Ecto neural progenitor cell (in vitro differentiated cells): Measurements from ENCODE around the gene ZNF512.
"Not testable (repeated sequence)": the region's sequence is repeated elsewhere in the genome, so short reads cannot be mapped to it uniquely, and the experiment has no call there.

Experiments used
- DNase-seq: peaks from one replicate; pipeline ENCODE4 v3.0.0-alpha.2; 2018; ENCODE audit warnings: low spot score

ZNF512 gene

GRCh38 chr2:27582129-27582694 is 630 bp upstream of the ZNF512 start:
- DNase-seq = no peak

DNA sequence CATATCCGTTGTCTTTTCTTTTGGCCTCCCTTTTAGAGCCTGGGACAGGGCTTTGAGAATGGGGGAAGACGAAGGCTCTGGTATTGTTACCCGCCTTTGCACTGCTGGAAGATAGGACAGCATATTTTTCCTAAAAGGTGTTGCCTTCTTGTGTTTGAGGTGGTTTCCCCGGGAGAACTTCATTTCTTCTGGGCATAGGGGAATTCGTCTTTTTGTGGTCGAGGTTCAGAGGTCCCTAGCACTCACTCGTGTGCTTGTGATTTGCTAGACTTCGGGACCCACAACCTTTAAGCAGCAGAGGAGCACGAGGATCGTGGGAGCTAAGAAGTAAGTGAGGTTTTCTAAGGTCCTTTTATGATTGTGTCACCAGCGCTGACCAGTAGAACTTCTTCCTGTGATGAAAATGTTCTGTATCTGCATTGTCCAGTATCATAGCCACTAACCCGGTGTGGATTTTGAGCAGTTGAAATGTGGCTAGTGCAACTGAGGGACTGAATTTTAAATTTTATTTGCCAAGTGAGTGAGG is 611 bp downstream of the ZNF512 start:
- DNase-seq = no peak

- DNase-seq = no peak
These were observed 1.8 kb downstream of the ZNF512 start for GRCh38 chr2:27584597-27584996.

DNA sequence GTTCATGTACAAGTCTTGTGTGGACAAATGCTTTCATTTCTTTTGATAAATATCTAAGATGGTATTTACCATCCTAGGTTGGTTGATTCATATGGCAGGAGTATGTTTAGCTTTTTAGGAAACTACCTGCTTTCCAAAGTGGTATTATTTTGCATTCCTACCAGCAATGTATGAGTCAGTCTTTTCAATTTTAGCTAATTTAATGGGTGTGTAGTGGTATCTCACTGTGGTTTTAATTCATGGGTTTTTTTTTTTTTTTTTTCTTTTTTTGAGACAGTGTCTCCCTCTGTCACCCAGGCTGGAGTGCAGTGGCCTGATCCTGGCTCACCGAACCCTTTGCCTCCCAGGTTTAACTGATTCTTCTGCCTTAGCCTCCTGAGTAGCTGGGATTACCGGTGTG is 4.2 kb downstream of the ZNF512 start:
- DNase-seq = no peak

DNA sequence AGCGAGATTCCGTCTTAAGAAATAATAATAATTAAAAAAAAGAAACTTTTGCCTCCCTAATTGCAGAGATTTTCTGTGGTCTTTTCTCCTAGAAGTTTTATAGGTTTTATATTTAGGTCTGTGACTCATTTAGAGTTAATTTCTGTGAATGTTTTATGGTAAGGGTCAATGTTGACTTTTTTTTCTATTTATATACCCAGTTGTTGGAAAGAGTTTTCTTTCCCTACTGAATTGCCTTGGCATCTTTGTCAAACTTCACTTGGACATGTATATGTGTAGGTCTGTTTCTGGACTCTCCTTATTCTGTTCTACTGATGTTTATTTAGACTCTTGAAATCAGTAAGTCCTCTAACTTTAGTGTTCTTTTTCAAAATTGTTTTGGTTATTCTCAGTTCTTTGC is 5.5 kb downstream of the ZNF512 start:
- no peak for DNase-seq

DNA sequence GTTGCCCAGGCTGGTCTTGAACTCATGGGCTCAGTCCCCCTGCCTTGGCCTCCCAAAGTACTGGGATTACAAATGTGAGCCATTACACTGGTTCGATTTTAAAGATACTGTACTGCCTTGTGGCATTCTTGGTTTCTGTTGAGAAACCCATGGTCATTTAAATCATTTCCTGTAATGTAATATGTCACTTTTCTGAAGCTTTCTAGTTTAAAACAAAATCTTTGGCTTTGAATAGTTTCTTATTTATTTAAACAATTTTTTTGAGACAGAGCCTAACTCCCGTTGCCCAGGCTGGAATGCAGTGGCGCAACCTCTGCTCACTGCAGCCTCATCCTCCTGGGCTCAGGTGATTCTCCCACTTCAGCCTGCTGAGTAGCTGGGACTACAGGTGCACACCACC is 8.9 kb downstream of the ZNF512 start:
- DNase-seq = no peak

GRCh38 chr2:27593240-27593639 is 10.4 kb downstream of the ZNF512 start:
- no peak for DNase-seq

GRCh38 chr2:27594020-27594703 is 11.3 kb downstream of the ZNF512 start:
- DNase-seq = not testable (repeated sequence)

DNA sequence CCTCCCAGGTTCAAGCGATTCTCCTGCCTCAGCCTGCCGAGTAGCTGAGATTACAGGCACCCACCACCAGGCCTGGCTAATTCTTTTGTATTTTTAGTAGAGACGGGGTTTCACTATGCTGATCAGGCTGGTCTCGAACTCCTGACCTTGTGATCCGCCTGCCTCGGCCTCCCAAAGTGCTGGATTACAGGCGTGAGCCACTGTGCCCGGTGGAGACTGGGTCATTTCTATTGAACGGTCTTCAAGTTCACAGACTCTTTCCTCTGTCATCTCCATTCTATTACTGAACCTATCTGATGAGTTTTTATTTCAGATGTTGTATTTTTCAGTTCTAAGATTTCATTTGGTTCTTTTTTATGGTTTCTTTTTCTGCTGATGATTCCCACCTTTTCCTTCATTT is 12.6 kb downstream of the ZNF512 start:
- DNase-seq = not testable (repeated sequence)

GRCh38 chr2:27596627-27597026 is 13.8 kb downstream of the ZNF512 start:
- no peak for DNase-seq

DNA sequence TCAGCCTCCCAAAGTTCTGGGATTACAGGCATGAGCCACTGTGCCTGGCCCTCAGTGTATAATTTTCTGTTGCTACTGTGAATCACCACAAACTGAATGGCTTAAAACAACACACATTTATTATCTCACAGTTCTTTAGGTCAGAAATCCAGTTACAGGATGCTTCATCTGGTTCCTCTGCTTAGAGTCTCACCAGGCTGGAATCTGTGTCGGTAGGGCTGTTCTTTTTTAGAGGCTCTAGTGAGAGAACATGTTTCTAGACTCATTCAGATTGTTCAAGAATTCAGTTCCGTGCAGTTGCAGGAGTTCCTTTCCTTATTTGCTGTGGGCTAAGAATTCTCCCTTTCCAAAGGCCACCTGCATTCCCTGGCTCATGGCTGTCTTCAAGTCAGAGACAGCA is 23.8 kb downstream of the ZNF512 start:
- DNase-seq = no peak

GRCh38 chr2:27613985-27614384 is 31.1 kb downstream of the ZNF512 start:
- no peak for DNase-seq

- DNase-seq = no peak
These were observed 32.5 kb downstream of the ZNF512 start for GRCh38 chr2:27615316-27615715.

- no peak for DNase-seq
These were observed 38.7 kb downstream of the ZNF512 start for GRCh38 chr2:27621524-27621923.

GRCh38 chr2:27622921-27623384 is 40.1 kb downstream of the ZNF512 start:
- no peak for DNase-seq

DNA sequence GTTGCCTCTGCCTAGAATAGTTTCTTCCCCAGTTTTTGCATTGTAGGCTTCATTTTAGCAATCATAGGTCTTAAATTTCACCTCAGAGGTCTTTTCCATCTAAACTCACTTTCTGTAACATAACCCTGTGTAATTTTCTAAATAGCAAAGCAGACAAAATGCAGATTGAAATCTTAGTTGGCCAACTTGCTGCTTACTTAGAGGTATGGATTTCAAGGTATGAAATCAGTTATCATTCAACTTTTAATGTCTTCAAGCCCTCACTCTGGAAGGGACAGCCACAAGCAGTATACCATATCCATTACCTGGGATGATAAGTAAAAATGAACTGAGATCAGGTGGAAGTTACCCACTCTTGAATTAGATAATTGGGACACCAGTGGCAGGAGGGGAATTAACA is 42.1 kb downstream of the ZNF512 start:
- DNase-seq = no peak

DNA sequence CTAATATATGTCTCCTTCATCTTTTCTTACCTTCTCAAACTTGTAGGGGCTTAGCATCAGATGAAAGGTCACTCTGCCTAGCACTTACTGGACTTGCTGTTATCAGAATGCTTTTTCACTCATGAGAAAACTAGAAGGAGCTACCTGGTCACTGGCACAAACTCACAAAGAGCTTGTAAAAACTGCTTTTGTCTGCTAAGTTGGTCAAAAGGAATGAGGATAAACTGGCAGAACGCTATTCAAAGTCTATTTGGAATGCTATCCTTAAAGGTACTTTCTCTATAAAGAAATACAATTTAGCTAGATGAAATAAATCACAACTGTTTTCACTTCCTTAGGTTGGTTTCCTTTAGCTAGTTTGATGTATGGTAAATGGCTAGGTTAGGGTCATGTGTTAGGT is 43.5 kb downstream of the ZNF512 start:
- DNase-seq = not testable (repeated sequence)

DNA sequence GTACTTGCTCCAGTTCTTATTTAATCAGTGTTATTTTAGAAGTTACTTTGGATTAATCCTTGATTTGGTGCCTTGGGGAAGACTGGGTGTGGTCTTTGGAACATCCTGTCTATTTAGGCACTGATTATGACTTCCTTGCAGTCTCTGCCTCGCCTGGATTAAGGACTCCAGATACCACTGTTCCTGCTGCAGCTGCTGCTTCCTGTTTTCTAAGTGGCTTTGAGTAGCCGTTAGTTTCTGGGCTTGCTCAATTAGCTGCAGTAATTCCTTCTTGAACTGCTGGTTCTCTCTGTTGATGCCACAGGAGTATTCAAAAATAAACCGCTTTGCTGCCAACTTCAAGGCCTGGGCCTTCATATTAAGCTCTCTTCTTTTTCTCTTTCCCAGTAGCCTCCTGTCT is 44.1 kb downstream of the ZNF512 start:
- not testable (repeated sequence) for DNase-seq

DNA sequence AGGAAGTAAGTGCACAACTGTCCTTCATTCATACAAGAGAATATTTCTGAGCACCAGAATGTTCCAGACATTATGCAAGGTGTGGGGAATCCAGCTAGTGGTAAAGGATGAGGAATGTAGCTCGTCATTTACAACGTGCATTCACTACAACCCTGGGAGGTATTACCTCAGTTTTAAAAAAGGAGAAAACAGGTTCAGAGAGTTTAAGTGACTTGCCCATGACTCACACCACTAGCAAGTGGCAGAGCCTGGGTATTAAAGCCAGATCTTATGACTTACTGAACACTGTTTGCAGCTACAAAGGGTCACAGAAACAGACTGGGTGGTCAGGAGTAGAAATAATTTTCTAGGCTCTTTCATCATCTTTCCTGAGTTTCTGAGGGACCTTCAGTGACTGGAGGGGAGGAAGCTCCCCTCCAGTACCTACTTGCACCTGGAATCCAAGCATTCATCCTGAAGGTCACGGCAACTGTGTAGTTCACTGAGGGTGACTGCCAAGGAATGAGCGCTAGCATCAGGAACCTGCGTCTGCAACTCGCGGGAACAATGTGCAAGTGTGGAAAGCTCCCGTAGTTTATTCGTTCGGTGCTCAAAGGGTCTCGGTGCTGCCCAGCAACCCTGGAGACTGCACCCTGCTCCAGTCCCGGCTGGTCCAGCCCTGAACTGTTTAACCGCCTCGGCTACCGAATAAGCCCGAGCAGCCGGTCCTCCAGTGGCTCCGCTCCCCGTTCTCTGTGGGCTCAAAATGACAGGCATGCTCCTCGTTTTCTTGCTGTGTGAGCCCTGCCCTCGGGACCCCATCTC is 45.3 kb downstream of the ZNF512 start:
- no peak for DNase-seq

GRCh38 chr2:27628767-27629709 is 46.2 kb downstream of the ZNF512 start, which contains the start of the genes CCDC121 and GPN1:
CCDC121 (minus strand) TSS chr2:27629012; CDS start chr2:27627799, 1,213 bp downstream.
GPN1 (plus strand) TSS chr2:27629050; CDS start chr2:27629059, 9 bp downstream.
- DNase-seq = peak; percentile 91

- not testable (repeated sequence) for DNase-seq
These were observed 47.4 kb downstream of the ZNF512 start for GRCh38 chr2:27630257-27630656.
